Stimulated activated CD4-positive, alpha-beta T cell treated with anti-CD3 and anti-CD28 coated beads, Interleukin-4, amount 100 ng/mL, for 24 hours (primary cell): ENCODE measurements around the gene HHAT.

Experiments
- DNase-seq: peaks from one replicate; pipeline ENCODE4 v3.0.0-alpha.2; 2020

Gene HHAT

GRCh38 chr1:210361665-210362064, 33.0 kb downstream of the HHAT start:
- DNase-seq = no peak

- DNase-seq = no peak
These were observed 33.8 kb downstream of the HHAT start for GRCh38 chr1:210362526-210362925.

GRCh38 chr1:210363119-210363518, 34.4 kb downstream of the HHAT start:
- no peak for DNase-seq

- DNase-seq = no peak
These were observed 35.8 kb downstream of the HHAT start for GRCh38 chr1:210364479-210364878.

GRCh38 chr1:210366767-210367166, 38.1 kb downstream of the HHAT start:
- no peak for DNase-seq

GRCh38 chr1:210367566-210367965, 38.9 kb downstream of the HHAT start:
- DNase-seq = no peak

GRCh38 chr1:210369425-210369824, 40.7 kb downstream of the HHAT start:
- no peak for DNase-seq

DNA sequence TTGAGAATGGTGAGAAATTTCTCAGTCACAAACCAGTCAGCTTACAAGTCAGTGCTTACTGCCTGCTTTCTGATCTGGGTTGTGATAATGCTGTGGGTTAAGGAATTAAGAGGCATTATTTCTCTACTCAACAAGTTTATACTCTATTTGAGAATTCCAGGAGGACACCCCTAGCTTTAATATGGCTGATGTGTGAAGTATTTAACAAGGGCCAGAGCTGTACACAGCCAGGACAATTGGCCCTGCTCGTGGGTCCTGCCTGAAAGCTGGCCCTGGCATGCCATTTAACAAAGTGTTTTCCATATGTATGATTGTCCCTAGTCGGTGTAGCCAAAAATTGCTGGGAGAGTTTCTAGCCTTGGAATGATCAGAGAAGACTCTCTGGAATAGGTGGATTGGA, 43.2 kb downstream of the HHAT start:
- no peak for DNase-seq

DNA sequence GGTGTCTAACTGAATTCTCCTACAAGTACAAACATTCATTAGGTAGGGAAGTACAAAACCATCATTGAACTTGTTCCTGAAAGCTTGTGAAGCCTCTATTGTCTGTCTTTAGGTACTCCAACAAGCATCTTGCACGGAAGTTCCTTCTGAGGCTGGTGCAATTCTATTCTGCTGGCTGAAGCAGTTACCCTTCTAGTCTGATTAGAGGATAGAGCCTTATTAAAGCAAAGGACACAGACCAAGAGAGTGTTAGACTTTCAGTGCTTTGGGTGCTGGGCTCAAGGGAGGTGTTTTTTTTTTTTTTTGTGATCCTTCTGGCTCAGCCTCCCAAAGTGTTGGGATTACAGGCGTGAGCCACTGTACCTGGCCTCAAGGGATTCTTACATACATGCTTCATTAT, 43.8 kb downstream of the HHAT start:
- DNase-seq = no peak

GRCh38 chr1:210372931-210373627, 44.4 kb downstream of the HHAT start:
- peak; percentile 21 for DNase-seq

- peak; percentile 19 for DNase-seq
These were observed 44.9 kb downstream of the HHAT start for GRCh38 chr1:210373628-210373877.

GRCh38 chr1:210373878-210374599, 45.3 kb downstream of the HHAT start:
- peak; percentile 80 for DNase-seq

- no peak for DNase-seq
These were observed 45.9 kb downstream of the HHAT start for GRCh38 chr1:210374600-210374953.

DNA sequence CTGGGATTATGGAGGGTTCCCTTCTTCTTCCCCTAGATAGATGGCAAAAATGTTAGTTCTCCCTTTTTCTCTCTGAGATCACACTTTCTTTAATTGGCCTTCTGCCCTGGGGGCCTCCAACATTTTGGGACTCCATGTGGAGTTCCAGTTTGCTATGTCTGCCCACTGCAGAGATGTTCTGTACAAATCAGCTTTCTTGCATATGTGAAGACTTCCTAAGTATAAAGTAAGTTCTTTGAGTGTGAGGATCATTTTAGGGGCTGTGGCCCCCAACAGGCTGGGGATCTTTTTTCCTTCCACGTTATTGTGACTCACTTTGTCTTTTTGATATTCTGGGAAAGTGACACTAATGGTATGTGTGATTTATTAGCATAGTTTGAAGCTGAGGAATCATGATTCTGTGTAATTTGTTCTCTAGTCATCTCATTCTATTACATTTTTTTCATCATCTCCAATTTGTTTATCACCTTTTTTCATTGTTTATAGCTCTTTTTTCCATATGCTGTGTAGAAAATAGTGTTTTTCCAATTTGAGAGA, 48.2 kb downstream of the HHAT start:
- no peak for DNase-seq

- no peak for DNase-seq
These were observed 49.1 kb downstream of the HHAT start for GRCh38 chr1:210377731-210378333.

- DNase-seq = no peak
These were observed 50.0 kb downstream of the HHAT start for GRCh38 chr1:210378736-210379135.

DNA sequence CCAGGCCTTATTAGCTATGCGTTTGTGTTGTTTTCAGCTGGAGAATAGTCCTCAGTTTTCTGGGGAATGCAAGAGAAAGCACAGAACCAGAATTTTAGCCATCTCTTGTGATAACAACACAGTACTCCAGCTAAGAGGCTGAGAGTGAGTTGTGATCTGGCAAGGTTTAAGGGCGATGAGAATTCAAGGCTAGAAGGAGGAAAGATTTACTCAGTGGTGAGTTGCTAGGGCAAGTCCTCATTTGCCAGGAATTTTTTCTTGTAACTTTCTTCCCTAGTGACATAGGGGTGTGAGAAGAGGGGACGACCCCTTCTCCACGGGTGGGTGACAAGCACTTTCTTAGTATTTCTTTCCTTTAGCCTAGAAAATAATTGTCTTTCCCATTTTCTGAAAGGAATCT, 53.2 kb downstream of the HHAT start:
- DNase-seq = no peak

DNA sequence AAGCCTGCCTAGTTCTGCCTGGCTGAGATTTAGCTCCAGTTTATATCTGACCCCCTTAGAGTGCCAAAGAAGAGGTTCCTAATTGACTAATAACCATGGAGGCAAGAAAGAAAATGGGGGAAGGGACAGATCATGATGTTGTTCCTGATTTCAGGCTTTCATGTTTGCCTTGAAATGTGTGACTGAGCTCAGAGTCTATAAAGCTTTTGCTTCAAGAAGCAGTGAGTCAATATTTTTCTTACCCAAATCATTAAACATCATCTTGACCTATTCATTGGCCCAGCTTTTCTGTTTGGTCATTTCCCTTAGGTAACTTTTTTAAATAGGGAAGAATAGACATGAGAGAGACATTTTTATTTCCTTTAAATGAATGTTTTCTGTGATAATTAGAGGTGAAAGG, 55.9 kb downstream of the HHAT start:
- no peak for DNase-seq

DNA sequence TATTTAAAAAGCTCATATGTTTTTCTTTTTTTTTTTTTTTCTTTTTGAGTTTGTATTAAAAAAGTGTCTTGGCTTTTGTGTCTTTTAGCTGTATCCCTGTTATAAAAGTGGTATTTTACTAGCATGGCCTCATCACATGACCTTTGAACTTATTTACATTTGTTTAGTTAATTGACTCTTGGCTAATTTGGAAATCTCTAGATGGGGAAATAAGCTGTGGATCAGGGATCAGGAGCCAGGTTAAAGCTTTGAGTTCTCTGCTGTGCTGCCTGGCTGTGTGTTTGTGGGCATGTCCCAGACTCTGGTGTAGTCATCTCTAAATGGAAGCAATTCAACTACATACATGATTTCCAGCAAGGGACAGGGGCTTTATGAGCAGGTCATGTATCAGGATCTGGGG, 56.5 kb downstream of the HHAT start:
- DNase-seq = no peak

DNA sequence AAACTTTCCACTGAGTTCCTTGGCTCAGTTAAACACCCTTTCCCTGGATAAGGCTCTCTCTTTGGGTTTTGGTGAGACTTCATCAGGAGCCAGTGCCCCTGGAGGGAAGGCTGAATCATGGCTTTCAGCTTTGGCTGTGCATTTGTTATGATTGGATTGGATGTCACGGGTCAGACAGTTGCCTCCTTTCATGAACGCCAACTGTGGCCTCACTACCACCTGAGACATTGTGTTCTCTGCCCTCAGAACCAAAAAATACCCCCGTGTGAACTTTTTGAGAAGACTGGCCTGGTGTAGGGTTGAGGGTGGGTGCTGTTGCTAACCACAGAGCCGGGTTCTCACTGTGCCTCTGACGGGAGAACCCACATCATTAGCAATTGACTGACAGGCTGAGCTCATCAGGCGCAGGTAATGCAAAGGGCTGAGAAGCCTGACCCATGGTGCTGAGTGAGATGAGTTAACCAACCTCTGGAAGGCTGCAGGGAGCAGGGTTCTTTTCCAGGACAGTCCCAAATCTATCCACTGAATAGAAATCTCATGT, 65.6 kb downstream of the HHAT start:
- DNase-seq = no peak

DNA sequence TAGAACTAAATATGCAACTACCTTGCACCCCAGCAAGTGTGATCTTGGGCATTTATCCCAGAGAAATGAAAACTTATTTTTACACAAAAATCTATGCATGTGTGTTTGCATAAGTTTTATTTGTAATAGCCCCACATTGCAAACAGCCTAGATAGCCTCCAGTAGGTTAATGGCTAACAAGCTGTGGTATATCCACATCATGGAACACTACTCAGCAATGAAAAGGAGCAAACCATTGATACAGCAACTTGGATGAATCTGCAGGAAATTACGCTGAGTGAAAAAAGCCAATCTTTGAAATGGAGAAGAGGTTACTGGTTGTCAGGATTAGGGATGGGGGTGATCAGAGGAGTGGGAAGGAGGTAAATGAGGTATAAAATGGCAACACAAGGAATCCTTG, 67.8 kb downstream of the HHAT start:
- DNase-seq = no peak

- DNase-seq = no peak
These were observed 68.5 kb downstream of the HHAT start for GRCh38 chr1:210397252-210397651.

- DNase-seq = no peak
These were observed 69.0 kb downstream of the HHAT start for GRCh38 chr1:210397681-210398080.

- no peak for DNase-seq
These were observed 69.8 kb downstream of the HHAT start for GRCh38 chr1:210398466-210398865.
